DMS153 (cell line): Measurements from ENCODE around the gene RAPGEF6.

Experiments
- DNase-seq: peaks from one replicate; lab custom pipeline; 2025; lab: John Stamatoyannopoulos, UW

Gene RAPGEF6

DNA sequence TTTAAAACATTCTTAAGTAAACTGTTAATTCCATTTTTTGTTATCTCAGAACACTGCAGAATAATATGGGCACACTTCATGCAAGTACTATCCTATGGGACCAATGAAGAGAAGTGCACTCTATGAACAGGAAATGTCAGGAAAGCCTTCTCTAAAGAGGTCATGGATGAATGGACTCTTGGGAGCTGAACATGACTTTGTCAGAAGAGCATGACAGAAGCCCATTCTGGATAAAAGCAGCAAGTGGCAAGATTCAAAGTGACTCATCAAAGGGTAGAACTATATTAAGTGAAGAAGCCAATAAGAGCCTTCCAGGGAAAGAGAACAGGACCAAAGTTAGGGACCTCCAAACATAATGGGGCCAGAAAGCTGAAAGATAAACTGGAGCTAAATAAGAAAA is 94.0 kb downstream of the RAPGEF6 start:
- DNase-seq = no peak

DNA sequence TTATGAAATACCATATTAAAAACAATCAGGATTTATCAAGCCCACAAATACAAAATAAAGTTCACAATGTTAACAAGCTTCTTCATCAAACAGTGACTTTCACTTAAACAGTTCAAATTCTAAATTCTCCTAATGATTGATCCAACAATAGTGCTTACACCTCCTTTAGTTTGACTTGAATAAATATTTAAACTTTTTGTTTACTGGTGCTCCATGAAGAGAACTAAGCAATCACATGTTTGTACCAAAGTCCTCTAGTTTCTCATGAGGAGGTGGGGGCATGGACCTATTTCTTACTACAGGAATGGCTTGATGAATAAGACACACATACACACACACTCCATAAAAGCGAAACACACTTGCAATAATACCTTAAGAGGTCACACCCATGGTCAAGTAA is 95.8 kb downstream of the RAPGEF6 start:
- no peak for DNase-seq

DNA sequence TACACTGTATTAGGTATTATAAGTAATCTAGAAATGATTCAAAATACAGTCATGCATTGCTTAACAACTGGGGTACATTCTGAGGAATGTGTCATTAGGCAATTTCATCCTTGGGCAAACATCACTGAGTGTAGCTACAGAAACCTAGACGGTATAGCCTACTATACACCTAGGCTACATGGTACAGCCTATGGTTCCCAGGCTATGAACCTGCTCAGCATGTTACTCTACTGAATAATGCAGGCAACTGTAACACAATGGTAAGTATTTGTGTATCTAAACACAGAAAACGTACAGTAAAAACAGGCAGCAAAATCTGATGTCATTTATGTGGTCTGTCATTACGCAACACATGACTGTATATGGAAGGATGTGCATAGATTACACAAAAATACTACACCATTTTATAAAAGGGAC is 96.8 kb downstream of the RAPGEF6 start:
- no peak for DNase-seq

DNA sequence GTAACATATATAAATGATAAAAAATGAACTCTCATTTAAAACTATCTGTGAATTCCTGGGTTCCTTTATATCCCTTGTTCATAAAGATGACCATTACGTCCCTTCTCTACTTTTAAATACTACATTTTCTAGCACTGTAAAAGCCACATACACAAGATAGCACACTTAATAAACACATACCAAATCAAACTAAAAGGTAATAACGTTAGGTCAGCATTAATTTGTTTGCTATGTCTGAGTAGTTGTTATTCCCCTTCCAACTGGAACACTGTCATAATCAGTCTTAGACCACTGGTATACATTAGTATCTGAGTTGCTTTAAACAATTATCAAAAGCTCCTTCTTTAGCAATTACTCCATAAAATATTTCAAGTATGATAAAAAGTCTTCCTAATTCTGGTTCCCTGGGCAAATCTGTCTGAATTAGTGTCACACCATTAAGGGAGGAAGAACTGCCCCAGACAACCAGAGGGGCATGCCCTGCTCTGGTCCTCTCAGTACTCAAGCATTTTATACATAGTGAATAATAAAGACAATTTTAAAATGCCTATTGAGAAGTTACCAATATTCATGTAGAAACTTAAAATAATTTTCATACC is 98.1 kb downstream of the RAPGEF6 start:
- DNase-seq = no peak

DNA sequence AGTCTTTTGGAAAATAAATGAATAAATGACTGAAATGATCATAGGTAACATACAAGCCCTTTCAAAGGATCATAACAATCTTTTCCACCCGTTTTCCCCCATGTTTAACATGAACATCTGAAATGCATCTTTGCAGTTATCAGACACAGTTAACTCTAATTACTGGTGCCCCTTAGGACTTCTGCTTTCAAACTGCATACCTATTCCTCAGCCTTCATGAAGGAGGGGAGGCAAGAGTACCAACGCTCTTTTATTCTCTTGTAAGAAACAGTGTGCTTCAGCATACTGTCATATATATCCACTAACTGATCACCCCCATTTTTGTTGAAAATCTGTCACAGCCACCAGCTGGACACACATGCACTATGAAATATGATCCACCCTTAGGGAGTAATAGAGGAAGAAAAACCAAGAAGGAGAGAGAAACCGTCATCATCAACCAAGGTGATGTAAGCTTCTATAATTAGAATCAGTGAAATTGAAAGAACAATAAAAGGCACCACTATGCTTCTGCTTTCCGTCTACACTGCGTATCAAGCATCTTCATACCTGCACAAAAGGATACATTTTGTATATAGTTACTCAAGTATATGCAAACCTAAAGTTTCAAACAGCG is 98.7 kb downstream of the RAPGEF6 start:
- no peak for DNase-seq

DNA sequence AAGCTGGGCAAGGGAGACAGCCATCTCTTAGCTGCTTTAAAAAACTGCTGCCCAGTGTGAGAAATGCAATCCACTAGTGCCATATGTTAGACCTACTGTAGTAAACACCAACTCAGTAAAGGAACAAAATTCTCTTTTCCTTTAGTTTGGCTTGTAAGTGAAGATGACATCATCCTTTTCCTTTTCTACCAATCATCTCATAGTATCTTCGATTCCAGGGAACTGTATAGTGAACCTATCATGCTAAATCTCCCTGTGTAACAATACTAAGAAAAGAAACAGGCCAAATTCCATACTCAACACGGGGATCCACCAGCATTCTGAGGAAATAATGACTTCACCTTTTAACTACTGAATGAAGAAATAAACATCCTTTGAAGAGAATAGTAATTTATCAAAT is 100.1 kb downstream of the RAPGEF6 start:
- no peak for DNase-seq

DNA sequence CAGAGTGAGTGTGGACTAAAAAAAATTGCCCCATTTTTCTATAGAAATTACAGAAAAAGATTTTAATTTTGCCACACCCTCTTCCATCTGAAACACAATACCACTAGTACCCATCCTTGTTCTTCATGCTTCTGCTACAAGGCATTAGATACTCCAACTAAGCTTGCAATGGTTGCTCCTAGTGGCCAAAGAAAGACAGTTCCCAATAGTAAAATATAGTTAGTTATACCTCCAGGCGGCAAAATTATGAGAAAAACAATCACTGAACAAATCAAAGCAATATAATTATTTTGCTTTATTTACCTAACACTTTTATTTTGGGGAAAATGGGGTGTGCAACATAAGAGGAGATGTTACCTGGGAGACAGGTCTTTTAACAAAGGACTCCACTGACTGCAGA is 101.2 kb downstream of the RAPGEF6 start:
- DNase-seq = no peak

DNA sequence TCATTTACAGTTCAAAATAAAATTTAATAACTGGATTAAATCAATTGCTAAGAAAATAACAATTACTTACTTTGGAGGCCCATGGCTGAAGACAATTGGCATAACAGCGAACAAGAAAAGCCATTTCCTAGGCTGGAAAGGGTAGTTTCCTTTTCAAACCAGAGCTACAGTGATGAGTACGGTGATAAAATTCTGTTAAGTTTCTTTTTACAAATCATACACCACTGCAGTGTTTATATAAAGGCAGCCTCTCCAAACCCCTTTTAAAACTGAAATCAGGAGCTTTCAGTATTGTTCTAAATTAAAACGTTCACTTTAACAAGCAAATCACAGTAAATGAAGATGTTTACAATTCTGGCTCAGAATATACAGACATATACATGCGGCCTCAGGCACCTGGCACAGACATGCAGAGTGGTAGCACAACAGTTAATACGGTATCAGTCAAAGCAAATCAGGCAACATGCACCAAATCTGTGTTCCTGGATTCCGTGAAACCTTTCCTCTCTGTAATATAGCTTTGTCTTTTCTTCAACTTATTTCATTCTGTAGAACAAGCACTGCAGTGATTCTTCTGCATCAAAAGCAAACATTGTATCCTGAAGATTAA is 102.9 kb downstream of the RAPGEF6 start:
- no peak for DNase-seq

DNA sequence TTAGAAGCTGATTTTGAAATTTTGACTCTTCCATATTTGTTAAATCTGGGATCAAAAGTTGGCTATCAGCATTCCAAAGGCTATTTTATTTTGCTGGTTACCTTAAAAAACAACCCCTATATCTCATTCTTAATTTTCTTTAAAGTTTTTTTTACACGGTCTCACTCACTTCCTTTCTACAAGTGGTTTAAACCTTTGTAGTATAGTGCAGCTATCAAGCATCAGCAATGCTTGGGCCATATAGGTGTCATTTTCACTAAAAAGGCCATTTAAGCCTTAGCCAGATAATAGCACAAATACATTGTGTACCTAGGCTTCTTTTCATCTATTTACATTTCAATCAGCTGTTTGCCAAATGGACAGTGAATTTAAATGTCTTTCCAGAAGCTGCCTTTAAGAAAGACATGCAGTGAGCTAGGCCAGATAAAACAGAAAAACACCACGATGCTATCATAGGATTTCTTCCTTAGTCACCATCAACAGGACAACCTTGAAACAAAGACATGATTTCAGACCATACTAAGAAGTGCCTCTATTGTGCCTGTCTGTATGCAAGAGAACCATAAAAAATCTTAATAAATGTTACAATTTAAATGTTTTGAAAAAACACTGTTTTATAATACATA is 104.2 kb downstream of the RAPGEF6 start:
- peak; percentile 13 for DNase-seq

DNA sequence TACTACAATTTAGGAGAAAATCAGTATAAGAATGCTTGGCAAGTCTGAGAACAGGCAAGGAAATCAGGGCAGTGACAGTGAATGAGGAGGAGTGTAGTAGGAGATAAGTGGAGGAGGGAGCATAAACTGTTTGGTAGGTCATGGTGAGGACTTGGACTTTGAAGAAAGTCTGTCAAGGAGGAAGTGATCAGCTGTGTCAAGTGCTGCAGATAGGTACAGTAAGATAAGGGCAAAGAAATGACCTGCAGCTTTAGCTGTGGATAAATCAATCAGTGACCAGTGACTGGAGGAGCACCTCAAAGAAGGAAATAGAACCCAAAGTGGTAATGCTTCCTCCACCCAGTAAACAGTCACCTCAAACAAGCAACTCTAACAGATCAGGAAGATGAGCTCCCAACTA is 106.3 kb downstream of the RAPGEF6 start:
- no peak for DNase-seq

DNA sequence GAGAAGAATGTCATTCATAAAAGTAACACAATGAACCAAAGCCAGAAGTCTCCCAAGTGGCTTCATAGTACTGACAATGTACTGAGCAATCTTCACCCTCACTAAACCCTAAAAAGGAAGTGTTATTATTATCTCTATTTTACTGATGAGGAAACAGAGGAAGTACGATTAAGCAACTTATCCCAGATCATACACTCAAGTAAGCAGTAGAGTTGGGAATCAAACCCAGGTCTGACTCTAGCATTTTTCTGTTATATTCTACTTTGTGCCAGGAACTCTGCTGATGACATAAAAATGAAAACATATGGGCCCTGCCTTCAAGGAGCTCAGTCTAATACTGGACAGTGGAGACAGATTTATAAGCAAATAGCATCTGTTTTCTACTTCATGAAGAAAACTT is 109.2 kb downstream of the RAPGEF6 start:
- DNase-seq = no peak

DNA sequence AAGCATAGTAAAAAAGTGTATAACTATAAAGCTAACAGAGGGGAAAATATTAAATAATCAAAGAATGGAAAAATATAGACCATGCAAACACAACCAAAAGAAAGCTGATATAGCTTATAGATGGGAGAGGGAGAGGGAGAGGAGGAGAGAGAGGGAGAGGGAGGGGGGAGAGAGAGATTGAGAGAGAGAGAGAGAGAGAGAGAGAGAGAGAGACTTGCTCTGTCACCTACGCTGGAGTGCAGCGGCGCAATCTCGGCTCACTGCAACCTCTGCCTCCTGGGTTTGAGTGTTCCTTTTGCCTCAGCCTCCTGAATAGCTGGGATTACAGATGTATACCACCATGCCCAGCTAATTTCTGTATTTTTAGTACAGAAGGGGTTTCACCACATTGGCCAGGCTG is 110.6 kb downstream of the RAPGEF6 start:
- no peak for DNase-seq

DNA sequence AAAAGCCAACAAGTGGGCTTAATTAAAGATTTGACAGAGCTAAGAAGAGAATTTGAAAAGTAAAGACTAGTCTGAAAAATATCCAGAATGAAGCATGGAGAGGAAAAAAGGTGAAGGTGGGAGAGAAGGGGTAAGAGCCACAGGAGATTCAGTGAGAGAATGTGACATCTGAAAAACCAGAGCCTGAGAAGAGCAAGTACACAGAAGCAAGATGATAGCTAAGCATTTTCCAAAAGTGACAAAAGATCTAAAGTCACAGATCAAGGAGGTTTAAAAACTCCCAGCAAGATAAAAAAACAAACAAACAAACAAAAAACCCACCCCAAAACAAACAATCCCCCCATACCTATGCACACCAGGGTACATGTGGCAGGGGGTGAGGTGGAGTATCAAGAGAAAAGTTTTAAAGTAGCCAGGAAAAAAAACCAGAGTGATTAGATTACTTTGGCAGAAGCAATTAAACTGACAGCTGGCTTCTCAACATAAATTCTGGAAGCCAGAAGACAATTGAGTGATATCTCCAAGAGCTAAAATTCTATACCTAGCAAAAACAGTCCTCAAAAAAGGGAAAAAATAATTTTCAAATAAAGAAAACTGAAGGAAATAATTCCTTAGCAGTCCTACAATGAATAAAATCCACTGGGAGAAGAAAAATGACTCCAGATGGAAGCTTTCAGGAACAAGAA is 111.4 kb downstream of the RAPGEF6 start:
- no peak for DNase-seq

DNA sequence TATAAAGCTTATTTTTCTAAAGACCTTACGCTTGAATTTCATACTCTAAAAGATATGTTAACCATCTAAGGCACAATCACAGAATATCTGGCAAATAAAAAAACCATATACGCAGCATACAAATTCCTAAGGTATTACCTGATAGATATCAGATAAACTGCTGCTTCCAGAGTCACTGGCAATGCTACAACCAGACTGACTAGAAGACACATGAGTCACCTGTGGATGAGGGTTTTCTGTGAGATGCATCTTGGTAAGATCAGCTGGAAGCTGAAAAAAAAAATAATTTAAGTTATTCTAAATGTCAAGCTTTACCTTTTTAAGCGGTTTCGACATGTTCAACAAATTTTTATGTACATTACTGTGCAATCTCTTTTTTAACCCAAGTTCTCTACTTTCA is 113.8 kb downstream of the RAPGEF6 start:
- no peak for DNase-seq

DNA sequence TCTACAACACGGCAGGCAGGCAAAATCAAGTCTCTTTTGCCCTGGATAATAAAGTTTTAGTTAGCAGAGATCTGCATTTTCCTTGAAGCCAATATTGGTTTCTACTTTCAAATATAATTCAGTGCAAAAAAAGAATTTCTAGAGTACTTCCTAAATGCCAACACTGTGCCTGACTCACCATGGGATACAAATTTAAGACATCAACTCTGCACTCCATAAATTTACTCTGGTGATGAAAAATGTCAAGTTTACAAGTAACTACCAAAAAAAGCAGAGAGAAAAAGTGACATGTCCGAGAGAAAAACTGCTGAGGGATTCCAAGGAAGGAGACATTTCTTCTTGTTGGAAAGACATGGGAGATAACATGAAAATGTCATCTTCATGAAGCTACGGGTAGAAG is 119.7 kb downstream of the RAPGEF6 start:
- no peak for DNase-seq

DNA sequence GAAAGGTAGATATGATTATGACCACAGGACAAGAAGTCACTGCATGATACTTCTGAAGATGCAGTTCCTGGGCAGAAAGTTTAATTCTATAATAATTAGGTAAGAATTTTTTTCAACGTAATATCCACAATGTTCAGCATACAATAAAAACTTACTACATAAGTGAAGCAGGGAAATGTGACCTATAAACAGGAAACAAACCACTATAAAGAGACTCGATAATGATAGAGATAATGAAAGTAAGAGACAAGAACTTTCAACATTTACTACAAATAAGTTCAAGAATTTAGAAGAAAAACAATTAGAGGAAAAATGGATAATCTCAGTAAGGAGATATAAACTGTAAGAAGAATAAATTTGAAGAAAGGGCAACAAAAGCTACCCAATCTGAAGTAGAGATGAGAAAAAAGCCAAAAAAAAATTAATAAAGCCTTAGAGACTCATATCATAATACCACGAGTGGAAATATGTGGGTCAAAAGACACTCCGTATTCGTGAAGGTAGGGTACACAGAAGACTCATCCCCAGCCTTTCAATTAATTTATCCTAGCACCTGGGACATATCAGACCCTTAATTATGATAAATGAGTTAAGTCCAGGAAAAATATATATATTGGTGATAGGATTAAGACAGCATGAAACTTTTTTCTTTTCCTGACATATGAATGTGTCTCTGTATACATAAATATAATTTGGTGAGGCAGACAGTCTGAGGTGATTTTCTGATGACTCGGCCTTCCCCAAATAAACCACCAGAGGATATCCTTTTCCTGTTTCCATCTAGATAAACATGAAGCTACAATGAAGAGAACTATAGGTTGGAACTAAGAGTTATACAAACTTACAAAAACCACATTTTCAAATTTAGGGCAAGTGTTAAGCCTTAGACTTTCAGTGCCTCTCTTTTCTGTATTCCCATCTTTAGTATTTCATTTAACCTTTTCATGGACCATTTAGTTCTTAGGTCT is 120.4 kb downstream of the RAPGEF6 start:
- DNase-seq = no peak

DNA sequence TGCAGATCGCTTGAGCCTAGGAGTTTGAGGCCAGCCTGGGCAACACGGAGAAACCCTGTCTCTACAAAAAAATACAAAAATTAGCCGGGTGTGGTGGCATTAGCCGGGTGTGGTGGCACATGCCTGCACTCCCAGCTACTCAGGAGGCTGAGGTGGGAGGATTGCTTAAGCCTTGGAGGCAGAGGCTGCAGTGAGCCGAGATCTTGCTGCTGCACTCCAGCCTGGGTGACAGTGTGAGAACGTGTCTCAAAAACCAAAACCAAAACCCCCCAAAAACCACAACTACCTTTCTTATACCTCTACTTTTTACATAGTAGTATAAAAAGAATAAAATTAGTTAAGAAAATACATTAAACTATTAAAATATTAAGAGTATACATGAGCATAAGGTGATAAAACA is 121.2 kb downstream of the RAPGEF6 start:
- DNase-seq = no peak

DNA sequence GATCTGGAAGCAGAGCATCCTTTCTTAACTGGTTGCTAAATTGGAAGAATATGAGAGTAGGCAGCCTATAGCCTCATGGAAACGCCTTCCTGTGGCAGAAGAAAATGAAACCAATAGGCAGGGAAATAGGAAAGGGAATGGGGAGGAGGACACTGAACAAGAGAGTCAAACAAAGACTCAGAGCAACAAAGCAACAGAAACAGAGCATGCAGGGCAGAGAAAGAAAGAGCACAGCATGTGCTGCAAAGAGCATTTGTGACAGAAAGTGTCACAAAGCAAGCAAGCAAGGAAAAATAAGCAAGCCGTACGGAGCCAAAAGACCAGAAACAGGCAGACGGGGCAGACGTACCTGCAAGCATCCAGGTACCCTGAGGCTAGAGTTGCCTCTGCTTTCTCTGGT is 123.1 kb downstream of the RAPGEF6 start:
- no peak for DNase-seq

DNA sequence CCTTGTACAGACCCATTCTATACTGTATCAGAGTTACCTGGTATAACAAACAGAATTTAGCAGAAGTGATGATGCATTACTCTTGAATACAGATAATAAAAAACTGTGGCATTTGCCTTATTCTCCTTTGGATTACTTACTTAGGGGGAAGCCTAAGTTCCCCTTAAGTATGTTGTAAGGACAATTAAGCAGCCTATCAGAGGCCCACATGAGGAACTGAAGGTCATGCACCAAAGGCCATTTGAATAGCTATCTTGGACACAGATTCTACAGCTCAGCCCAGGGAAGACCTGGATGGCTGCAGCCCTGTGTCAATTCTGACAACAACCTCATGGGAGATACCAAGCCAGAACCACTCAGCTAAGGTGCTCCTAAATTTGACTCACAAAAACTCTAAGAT is 125.2 kb downstream of the RAPGEF6 start:
- DNase-seq = no peak

DNA sequence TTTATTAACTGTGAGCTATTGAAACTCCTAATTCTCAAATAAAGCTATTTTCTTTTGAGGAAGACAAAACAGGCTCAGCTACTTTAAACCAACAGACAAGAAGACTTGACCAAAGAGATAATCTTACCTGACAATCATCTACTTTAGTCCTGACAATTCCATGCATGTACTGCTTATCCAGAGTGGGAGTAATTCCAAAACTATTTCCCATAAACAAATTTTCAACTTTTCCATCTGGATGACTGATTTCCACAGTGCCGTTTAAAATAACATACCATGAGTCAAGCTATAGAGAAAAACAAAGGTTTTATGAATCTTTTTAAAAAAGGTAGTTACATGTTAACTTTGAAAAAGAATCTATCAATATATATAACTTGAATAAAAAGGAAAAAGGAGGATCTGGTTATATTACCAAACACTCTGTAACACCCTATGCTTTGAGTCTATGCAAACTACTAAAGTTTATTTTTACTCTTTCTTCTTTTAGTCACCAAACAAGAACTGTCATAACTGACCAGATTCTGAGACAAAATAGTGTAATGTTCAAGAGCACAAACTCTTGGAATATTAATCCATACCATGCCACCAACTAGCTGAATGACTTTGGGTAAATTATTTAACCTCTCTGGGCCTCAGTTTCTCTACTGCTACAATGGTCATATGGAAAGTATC is 129.7 kb downstream of the RAPGEF6 start:
- no peak for DNase-seq

DNA sequence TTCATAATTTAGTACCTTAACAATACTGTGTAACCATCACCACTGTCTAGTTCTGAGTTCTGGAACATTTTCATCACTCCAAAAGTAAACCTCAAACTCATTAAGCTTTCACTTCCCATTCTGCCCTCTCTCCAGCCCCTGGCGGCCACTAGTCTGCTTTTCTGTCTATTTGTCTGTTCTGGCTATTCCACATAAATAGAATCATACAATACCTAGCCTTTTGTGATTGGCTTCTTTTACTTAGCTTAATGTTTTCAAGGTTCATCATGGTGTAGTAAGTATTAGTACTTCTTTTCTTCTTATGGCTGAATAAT is 138.7 kb downstream of the RAPGEF6 start:
- DNase-seq = no peak
